HEK293 (cell line): ENCODE results near the gene CDK14.

ENCODE experiments used
- CTCF ChIA-PET: fragments of 350-600 bp; formaldehyde crosslinking; extraction: SDS; loops from one replicate; lab custom pipeline; 2021; ENCODE audit warnings: antibody characterized with exemption; lab: Yijun Ruan, JAX
- POLR2A ChIA-PET: fragments of 300-600 bp; formaldehyde crosslinking; extraction: SDS; loops from one replicate; lab custom pipeline; 2020; ENCODE audit warnings: antibody characterized with exemption, inconsistent platforms; lab: Yijun Ruan, JAX
- H3K27ac ChIP-seq: fragments of 200-500 bp; sonication (Bioruptor generic); 2 replicates; pipeline ENCODE4 v1.5.1; 2014; ENCODE audit warnings: low read depth, low read length, control low read depth, inconsistent platforms; ENCODE audit errors: extremely low read depth
- H3K36me3 ChIP-seq, 2 experiments: fragments of 200-500 bp in 1 of 2; sonication (Bioruptor generic) in 1 of 2; 1 replicate in 1 of 2; 2 replicates in 1 of 2; pipeline ENCODE4 v1.5.1; 2014 to 2017; ENCODE audit warnings: inconsistent platforms in 2 of 2, low read length in 2 of 2; ENCODE audit not compliant: control insufficient read depth in 2 of 2, insufficient read depth in 1 of 2
- H3K4me1 ChIP-seq: fragments of 200-500 bp; sonication (Bioruptor generic); 2 replicates; pipeline ENCODE4 v1.5.1; 2014; ENCODE audit warnings: mild to moderate bottlenecking, low read length, inconsistent platforms; ENCODE audit not compliant: control insufficient read depth, insufficient read depth
- H3K4me3 ChIP-seq: 2 replicates; pipeline ENCODE4 v1.5.1; 2011; ENCODE audit warnings: low read depth, mild to moderate bottlenecking, control low read depth, low read length, moderate library complexity
- H3K9me3 ChIP-seq: fragments of 200-500 bp; sonication (Bioruptor generic); 2 replicates; pipeline ENCODE4 v1.5.1; 2014; ENCODE audit warnings: low read depth, low read length, inconsistent platforms; ENCODE audit not compliant: control insufficient read depth, insufficient read depth
- GLIS1 ChIP-seq: fragments of 450-650 bp; formaldehyde crosslinking; IDR thresholded peaks from 2 replicates; pipeline ENCODE4 v1.5.1; 2016; ENCODE audit warnings: missing biosample characterization, missing genetic modification characterization
- HIC1 ChIP-seq: fragments of 450-650 bp; formaldehyde crosslinking; IDR thresholded peaks from 2 replicates; pipeline ENCODE4 v1.5.1; 2016; ENCODE audit warnings: missing biosample characterization, missing genetic modification characterization
- PRDM10 ChIP-seq: fragments of 450-650 bp; formaldehyde crosslinking; IDR thresholded peaks from 2 replicates; pipeline ENCODE4 v1.5.1; 2016; ENCODE audit warnings: missing biosample characterization, missing genetic modification characterization
- SALL2 ChIP-seq: fragments of 450-650 bp; formaldehyde crosslinking; IDR thresholded peaks from 2 replicates; pipeline ENCODE4 v1.5.0; 2017; ENCODE audit warnings: missing biosample characterization, mild to moderate bottlenecking, missing genetic modification characterization, borderline replicate concordance
- ZNF146 ChIP-seq: fragments of 450-650 bp; formaldehyde crosslinking; IDR thresholded peaks from 2 replicates; pipeline ENCODE4 v1.5.1; 2016; ENCODE audit warnings: missing biosample characterization, missing genetic modification characterization
- ZNF548 ChIP-seq: fragments of 450-650 bp; formaldehyde crosslinking; IDR thresholded peaks from 2 replicates; pipeline ENCODE4 v1.5.1; 2016; ENCODE audit warnings: missing biosample characterization, missing genetic modification characterization
- ZNF701 ChIP-seq: fragments of 450-650 bp; formaldehyde crosslinking; IDR thresholded peaks from 2 replicates; pipeline ENCODE4 v1.5.1; 2016; ENCODE audit warnings: missing biosample characterization, missing genetic modification characterization
- ZNF830 ChIP-seq: fragments of 450-650 bp; IDR thresholded peaks from 2 replicates; pipeline ENCODE4 v1.5.0; 2018; ENCODE audit warnings: missing biosample characterization, missing genetic modification characterization, low read depth, mild to moderate bottlenecking, moderate library complexity
- TF ChIP-seq, protein P1 (sequence below): fragments of 450-650 bp; formaldehyde crosslinking; IDR thresholded peaks from 2 replicates; pipeline ENCODE4 v1.5.1; 2016; ENCODE audit warnings: missing biosample characterization, missing genetic modification characterization
- TF ChIP-seq, protein P2 (sequence below): fragments of 450-650 bp; formaldehyde crosslinking; conservative IDR thresholded peaks from 2 replicates; pipeline ENCODE4 v1.5.1; 2016; ENCODE audit warnings: low read depth, missing biosample characterization, missing genetic modification characterization
- TF ChIP-seq, protein P3 (sequence below): fragments of 450-650 bp; formaldehyde crosslinking; IDR thresholded peaks from 2 replicates; pipeline ENCODE4 v1.5.1; 2017; ENCODE audit warnings: missing biosample characterization, missing genetic modification characterization

Gene CDK14

GRCh38 chr7:91114232-91114631 lies 518.1 kb downstream of the CDK14 start (continued):
- TF ChIP-seq, protein P1, sequence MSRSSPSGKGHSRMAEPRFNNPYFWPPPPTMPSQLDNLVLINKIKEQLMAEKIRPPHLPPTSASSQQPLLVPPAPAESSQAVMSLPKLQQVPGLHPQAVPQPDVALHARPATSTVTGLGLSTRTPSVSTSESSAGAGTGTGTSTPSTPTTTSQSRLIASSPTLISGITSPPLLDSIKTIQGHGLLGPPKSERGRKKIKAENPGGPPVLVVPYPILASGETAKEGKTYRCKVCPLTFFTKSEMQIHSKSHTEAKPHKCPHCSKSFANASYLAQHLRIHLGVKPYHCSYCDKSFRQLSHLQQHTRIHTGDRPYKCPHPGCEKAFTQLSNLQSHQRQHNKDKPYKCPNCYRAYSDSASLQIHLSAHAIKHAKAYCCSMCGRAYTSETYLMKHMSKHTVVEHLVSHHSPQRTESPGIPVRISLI (tag by site-specific recombination), result no peak
- TF ChIP-seq, protein P2, sequence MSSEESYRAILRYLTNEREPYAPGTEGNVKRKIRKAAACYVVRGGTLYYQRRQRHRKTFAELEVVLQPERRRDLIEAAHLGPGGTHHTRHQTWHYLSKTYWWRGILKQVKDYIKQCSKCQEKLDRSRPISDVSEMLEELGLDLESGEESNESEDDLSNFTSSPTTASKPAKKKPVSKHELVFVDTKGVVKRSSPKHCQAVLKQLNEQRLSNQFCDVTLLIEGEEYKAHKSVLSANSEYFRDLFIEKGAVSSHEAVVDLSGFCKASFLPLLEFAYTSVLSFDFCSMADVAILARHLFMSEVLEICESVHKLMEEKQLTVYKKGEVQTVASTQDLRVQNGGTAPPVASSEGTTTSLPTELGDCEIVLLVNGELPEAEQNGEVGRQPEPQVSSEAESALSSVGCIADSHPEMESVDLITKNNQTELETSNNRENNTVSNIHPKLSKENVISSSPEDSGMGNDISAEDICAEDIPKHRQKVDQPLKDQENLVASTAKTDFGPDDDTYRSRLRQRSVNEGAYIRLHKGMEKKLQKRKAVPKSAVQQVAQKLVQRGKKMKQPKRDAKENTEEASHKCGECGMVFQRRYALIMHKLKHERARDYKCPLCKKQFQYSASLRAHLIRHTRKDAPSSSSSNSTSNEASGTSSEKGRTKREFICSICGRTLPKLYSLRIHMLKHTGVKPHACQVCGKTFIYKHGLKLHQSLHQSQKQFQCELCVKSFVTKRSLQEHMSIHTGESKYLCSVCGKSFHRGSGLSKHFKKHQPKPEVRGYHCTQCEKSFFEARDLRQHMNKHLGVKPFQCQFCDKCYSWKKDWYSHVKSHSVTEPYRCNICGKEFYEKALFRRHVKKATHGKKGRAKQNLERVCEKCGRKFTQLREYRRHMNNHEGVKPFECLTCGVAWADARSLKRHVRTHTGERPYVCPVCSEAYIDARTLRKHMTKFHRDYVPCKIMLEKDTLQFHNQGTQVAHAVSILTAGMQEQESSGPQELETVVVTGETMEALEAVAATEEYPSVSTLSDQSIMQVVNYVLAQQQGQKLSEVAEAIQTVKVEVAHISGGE, result no peak
- no peak for TF ChIP-seq HIC1
- no peak for TF ChIP-seq ZNF548 (tag by site-specific recombination)
- TF ChIP-seq SALL2, result no peak

- H3K4me3 ChIP-seq, result no peak overlapping the region
- H3K9me3 ChIP-seq, result no peaks in the 10 kb centered on the region
- CTCF ChIA-PET, result no interaction called here
- peaks cover 15% of the 10 kb centered on the region for H3K4me1 ChIP-seq
- no peak overlapping the region for H3K27ac ChIP-seq
- peak; percentile 54 for TF ChIP-seq GLIS1 (tag by site-specific recombination)
- no peak for TF ChIP-seq ZNF146 (tag by site-specific recombination)
- H3K36me3 ChIP-seq, result no peaks in the 10 kb centered on the region; a peak in 1 of 3 replicates
- POLR2A ChIA-PET, result no interaction called here
Measured at GRCh38 chr7:91126762-91127161, 530.6 kb downstream of the CDK14 start.

GRCh38 chr7:91127325-91127724 lies 531.2 kb downstream of the CDK14 start:
- no peak overlapping the region for H3K4me3 ChIP-seq
- ChIA-PET POLR2A (no interaction called here), CTCF (no interaction called here)
- TF ChIP-seq ZNF701 (no peak), PRDM10 (tag by site-specific recombination) (peak; percentile 66)
- H3K4me1 ChIP-seq, result peaks cover 15% of the 10 kb centered on the region
- H3K36me3 ChIP-seq, result no peaks in the 10 kb centered on the region; a peak in 1 of 3 replicates
- H3K27ac ChIP-seq, result no peak overlapping the region
- no peaks in the 10 kb centered on the region for H3K9me3 ChIP-seq

GRCh38 chr7:91127959-91128358 lies 531.8 kb downstream of the CDK14 start:
- ChIA-PET POLR2A (no interaction called here), CTCF (no interaction called here)
- Histone ChIP-seq H3K4me3 (no peak overlapping the region), H3K4me1 (peaks cover 15% of the 10 kb centered on the region)
- no peak for TF ChIP-seq ZNF830 (tag by site-specific recombination)
- TF ChIP-seq, protein P3, sequence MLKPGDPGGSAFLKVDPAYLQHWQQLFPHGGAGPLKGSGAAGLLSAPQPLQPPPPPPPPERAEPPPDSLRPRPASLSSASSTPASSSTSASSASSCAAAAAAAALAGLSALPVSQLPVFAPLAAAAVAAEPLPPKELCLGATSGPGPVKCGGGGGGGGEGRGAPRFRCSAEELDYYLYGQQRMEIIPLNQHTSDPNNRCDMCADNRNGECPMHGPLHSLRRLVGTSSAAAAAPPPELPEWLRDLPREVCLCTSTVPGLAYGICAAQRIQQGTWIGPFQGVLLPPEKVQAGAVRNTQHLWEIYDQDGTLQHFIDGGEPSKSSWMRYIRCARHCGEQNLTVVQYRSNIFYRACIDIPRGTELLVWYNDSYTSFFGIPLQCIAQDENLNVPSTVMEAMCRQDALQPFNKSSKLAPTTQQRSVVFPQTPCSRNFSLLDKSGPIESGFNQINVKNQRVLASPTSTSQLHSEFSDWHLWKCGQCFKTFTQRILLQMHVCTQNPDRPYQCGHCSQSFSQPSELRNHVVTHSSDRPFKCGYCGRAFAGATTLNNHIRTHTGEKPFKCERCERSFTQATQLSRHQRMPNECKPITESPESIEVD (tag by site-specific recombination), result peak; percentile 62
- TF ChIP-seq, all 188 proteins: peak for 1
- Histone ChIP-seq H3K36me3 (no peaks in the 10 kb centered on the region; a peak in 1 of 3 replicates), H3K27ac (no peak overlapping the region), H3K9me3 (no peaks in the 10 kb centered on the region)
